WI38 (cell line): Measurements from ENCODE around the gene PERM1.

ENCODE experiments used
- H3K4me3 ChIP-seq: 2 replicates; pipeline ENCODE4 v1.5.1; 2011; ENCODE audit warnings: low read depth, mild to moderate bottlenecking, control low read depth, low read length
- CTCF ChIP-seq: IDR thresholded peaks from 2 replicates; pipeline ENCODE4 v1.5.1; 2012; ENCODE audit warnings: low read depth, mild to moderate bottlenecking, control low read depth, low read length

Gene PERM1

GRCh38 chr1:974687-975328 lies 7.1 kb downstream of the PERM1 start:
- no peak for TF ChIP-seq CTCF
- no peak overlapping the region for H3K4me3 ChIP-seq

GRCh38 chr1:974293-974640 lies 7.6 kb downstream of the PERM1 start:
- no peak for TF ChIP-seq CTCF
- no peak overlapping the region for H3K4me3 ChIP-seq

- TF ChIP-seq CTCF, result no peak
- no peak overlapping the region for H3K4me3 ChIP-seq
These were observed 8.2 kb downstream of the PERM1 start for GRCh38 chr1:973459-974292.

- H3K4me3 ChIP-seq, result no peak overlapping the region
- no peak for TF ChIP-seq CTCF
These were observed 9.0 kb downstream of the PERM1 start for GRCh38 chr1:972726-973458.

GRCh38 chr1:971751-972506 lies 10.0 kb downstream of the PERM1 start:
- no peak overlapping the region for H3K4me3 ChIP-seq
- TF ChIP-seq CTCF, result no peak

GRCh38 chr1:970973-971730 lies 10.7 kb downstream of the PERM1 start:
- no peak overlapping the region for H3K4me3 ChIP-seq
- TF ChIP-seq CTCF, result no peak
